ENCODE data around the gene RPH3AL. TPM values are rescaled to one million over a fixed set of nuclear protein-coding genes. Genes with fewer than 3 reads are reported as not detected.

RPH3AL gene
- total and polyA plus RNA-seq, 2 of the 8 experiments (the other 6 are each of a cell fraction or from before 2014, with no cell fraction given): 5.6 to 5.8 TPM

- H3K23me2 ChIP-seq (ENCODE audit: low read depth, low read length): no peaks in the 10 kb centered on the region
- no peak overlapping the region for H3K4ac ChIP-seq (replicated peaks; ENCODE audit: insufficient read length, low read depth, low read length)
- TF ChIP-seq BRCA1 (IDR thresholded peaks at IDR 0.05; ENCODE audit: low read depth, low read length) (no peak), CEBPB (IDR thresholded peaks at IDR 0.05; ENCODE audit: low read depth, low read length) (peak; percentile 23; the same call in 1 of the 2 replicates)
- H2BK120ac ChIP-seq (replicated peaks; ENCODE audit: low read depth, low read length): no peak overlapping the region
- no peaks in the 10 kb centered on the region for H3K27me3 ChIP-seq (replicated peaks in 1 of 4; ENCODE audit: control insufficient read depth in 3 of 4, extremely low read depth in 1 of 4, insufficient read depth in 3 of 4, low read length in 3 of 4)
- no peak overlapping the region for H3K4me2 ChIP-seq (ENCODE audit: insufficient read depth in 1 of 2, low read depth in 2 of 2, low read length in 2 of 2)
- peaks cover 0 to 4% (median 2%) of the 10 kb centered on the region in 4 experiments; a peak in 5 of 7 replicates for H3K4me1 ChIP-seq (replicated peaks in 1 of 4; ENCODE audit: control insufficient read depth in 3 of 4, insufficient read depth in 4 of 4, low read length in 3 of 4)
- H4K20me1 ChIP-seq (replicated peaks in 1 of 2; ENCODE audit: control insufficient read depth in 1 of 2, insufficient read depth in 2 of 2, low read length in 2 of 2): no peaks in the 10 kb centered on the region
- H3K23ac ChIP-seq (ENCODE audit: insufficient read length): no peak overlapping the region
- no peak overlapping the region for H3K9ac ChIP-seq (replicated peaks in 1 of 4; ENCODE audit: extremely low read depth in 1 of 4, low read depth in 3 of 4, low read length in 3 of 4)
- no peak overlapping the region for H4K8ac ChIP-seq (ENCODE audit: extremely low read depth, insufficient read depth, low read length)
- FAIRE-seq (no peak), DNase-seq (ENCODE audit: low read depth in 1 of 2, low spot score in 2 of 2) (no peak)
- no peaks in the 10 kb centered on the region for H3K79me1 ChIP-seq (ENCODE audit: low read depth, low read length)
- no peak overlapping the region for H2AK5ac ChIP-seq (ENCODE audit: low read depth, low read length)
- H3K4me3 ChIP-seq (ENCODE audit: extremely low read depth in 1 of 4, insufficient read depth in 2 of 4, low read depth in 3 of 4, low read length in 4 of 4): no peak overlapping the region
- no peaks in the 10 kb centered on the region for H3K9me3 ChIP-seq (ENCODE audit: insufficient read depth in 2 of 2, low read depth in 1 of 2, low read length in 1 of 2)
- no peak overlapping the region for H3K18ac ChIP-seq (ENCODE audit: extremely low read depth, low read length)
- H2BK15ac ChIP-seq (ENCODE audit: low read length): no peak overlapping the region
- H2BK20ac ChIP-seq (ENCODE audit: low read length): peak overlapping the region; percentile 18; the same call in 1 of the 2 replicates
- H3K14ac ChIP-seq (ENCODE audit: insufficient read length): no peak overlapping the region
- H3K27ac ChIP-seq (ENCODE audit: low read depth, low read length): no peak overlapping the region
- H2BK12ac ChIP-seq (ENCODE audit: low read depth, low read length): no peak overlapping the region
- H3K79me2 ChIP-seq (ENCODE audit: control insufficient read depth in 1 of 2, insufficient read depth in 2 of 2, low read length in 2 of 2): no peaks in the 10 kb centered on the region
- no peak overlapping the region for H2BK5ac ChIP-seq (ENCODE audit: low read depth, low read length)
- no peak overlapping the region for H4K91ac ChIP-seq (replicated peaks; ENCODE audit: insufficient read length, low read length)
- H3K56ac ChIP-seq (replicated peaks; ENCODE audit: insufficient read length, low read depth, low read length): no peak overlapping the region
- ChIA-PET POLR2A (ENCODE audit: partially characterized antibody) (interaction anchor here (0.7 kb wide), 1 partner anchor 360 kb away, joined by 3 read pairs; no protein-coding TSS in a partner anchor), CTCF (ENCODE audit: partially characterized antibody) (interaction anchor here (0.9 to 2.3 kb wide), 4 partner anchors 10 to 65 kb away, joined by 3 to 8 read pairs (median 4); no protein-coding TSS in a partner anchor)
- H2AFZ ChIP-seq (ENCODE audit: low read length): no peak overlapping the region; the same call in 1 of the 2 replicates
- no peak overlapping the region for H4K5ac ChIP-seq (ENCODE audit: insufficient read length, low read depth, low read length)
- 72% methylated on average over 11 of the region's 14 CpGs; no CpG with 5 or more reads in 1 of the 2 experiments for WGBS, 2 experiments (ENCODE audit: extremely low coverage in 1 of 2, insufficient coverage in 1 of 2, insufficient read length in 1 of 2, insufficient replicate concordance in 2 of 2, low coverage in 1 of 2, low lambda C conversion rate in 2 of 2, missing lambda C conversion rate in 1 of 2)
- no peaks in the 10 kb centered on the region for H3K36me3 ChIP-seq (ENCODE audit: control insufficient read depth in 2 of 4, insufficient read depth in 4 of 4, low read length in 3 of 4)
These were observed 24.6 kb upstream of the RPH3AL start for GRCh38 chr17:376936-377863.

Data from H1 (cell line).